Activated CD4-positive, CD25-positive, alpha-beta regulatory T cell treated with anti-CD3 and anti-CD28 coated beads, Interleukin-2, amount 50 U/mL, for 24 hours (primary cell): ENCODE results near the gene PLA2G3.
"Not testable (repeated sequence)": the region's sequence is repeated elsewhere in the genome, so short reads cannot be mapped to it uniquely, and the experiment has no call there.

Source experiments
- ATAC-seq, 2 donors: fragments of 150-1000 bp; cut with Tn5 transposase; one replicate each; pipeline ENCODE4 v1.10.0; 2021; ENCODE audit warnings: mild to moderate bottlenecking in 1 of 2, moderate library complexity in 1 of 2

The PLA2G3 gene

DNA sequence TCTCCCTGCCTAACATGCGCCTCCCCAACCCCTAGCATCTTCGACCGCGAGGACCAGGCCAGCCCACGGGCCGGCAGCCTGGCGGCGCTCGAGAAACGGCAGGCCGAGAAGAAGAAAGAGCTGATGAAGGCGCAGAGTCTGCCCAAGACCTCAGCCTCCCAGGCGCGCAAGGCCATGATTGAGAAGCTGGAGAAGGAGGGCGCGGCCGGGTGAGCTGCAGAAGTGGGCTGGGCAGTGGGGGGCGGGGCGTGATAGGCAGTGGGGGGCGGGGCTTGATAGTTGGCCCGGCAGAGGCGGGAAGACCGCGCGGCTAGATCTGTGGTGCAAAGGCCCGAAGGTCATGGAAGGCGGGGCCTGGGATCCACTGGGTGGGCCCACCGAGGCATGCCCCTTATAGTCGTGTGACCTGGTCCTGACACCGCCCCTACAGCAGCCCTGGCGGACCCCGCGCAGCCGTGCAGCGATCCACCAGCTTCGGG lies 41.6 kb downstream of the PLA2G3 start:
- ATAC-seq = no peak

DNA sequence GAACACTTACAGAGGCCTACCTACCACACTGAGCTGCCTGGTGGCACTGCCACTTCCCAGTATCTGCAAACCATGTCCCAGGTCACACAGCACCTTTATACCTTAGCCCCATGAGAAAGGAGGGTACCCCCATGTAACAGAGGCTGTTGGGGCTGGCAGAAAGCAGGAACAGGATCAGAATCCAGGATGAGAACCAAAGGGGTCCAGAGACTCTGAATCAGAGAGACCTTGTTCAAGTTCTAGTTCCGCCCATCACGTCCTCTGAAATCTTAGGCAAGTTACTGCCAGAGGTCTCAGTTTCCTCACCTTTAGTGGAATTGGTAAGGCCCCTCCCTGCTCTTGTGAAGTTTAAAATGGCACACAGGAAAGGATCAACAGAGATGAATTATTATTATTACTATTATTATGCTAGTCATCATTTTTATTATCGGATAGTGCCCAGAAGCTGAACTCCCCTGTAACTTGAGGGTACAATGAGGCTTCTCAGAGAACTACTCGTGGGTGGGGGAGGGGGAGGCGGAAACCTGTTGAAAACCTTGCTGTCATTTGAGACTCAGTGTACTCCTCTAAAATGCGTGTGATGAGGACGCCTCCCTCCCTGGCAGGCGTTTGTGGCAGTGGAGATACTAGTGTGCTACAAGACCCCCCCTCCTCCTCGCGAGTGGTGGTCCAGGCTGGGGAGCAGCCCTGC lies 42.2 kb downstream of the PLA2G3 start:
- ATAC-seq = no peak

- not testable (repeated sequence) for ATAC-seq
These were observed 42.8 kb downstream of the PLA2G3 start for GRCh38 chr22:31097539-31097938.

GRCh38 chr22:31096657-31097279 lies 43.5 kb downstream of the PLA2G3 start:
- no peak for ATAC-seq

GRCh38 chr22:31095637-31096249 lies 44.6 kb downstream of the PLA2G3 start:
- ATAC-seq = no peak

DNA sequence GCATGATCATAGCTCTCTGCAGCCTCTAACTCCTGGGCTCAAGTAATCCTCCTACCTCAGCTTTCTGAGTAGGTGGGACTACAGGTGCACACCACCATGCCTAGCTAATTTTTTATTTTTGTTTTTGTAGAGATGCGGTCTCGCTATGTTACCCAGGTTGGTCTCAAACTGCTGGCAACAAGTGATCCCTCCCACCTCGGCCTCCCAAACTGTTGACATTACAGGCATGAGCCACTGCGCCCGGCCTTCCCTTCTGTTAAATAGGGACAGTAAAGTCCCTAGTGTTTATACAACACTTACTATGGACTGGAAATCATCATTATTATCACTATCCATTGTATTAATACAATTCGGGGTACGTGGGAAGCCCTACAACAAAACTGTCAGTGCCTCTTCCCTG lies 45.6 kb downstream of the PLA2G3 start:
- ATAC-seq = no peak

DNA sequence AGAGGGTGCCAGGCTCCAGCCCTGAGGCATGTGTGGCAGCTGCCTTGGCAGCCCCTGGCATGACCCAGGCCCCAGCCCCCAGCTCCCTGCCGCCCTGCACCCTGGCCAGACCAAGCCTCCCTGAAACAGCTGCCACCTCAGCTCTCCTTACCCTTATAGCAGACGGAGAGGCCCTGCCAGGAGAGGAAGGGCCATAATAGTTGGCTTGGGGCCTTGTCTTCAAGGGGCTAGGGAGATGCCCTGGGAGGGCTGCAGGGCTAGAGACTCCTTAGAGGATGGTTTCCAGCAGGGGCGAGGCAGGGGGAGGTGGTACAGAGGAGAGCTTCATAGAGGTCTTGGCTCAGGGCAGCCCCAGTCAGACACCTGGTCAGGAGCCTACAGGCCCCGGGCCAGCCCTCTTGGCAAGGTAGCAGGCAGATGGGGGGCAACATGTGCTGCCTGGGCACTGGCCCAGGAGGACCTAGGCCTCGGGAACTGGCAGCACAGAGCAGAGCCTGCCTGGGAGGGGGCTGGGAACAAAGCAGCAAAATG lies 46.2 kb downstream of the PLA2G3 start:
- ATAC-seq = no peak

DNA sequence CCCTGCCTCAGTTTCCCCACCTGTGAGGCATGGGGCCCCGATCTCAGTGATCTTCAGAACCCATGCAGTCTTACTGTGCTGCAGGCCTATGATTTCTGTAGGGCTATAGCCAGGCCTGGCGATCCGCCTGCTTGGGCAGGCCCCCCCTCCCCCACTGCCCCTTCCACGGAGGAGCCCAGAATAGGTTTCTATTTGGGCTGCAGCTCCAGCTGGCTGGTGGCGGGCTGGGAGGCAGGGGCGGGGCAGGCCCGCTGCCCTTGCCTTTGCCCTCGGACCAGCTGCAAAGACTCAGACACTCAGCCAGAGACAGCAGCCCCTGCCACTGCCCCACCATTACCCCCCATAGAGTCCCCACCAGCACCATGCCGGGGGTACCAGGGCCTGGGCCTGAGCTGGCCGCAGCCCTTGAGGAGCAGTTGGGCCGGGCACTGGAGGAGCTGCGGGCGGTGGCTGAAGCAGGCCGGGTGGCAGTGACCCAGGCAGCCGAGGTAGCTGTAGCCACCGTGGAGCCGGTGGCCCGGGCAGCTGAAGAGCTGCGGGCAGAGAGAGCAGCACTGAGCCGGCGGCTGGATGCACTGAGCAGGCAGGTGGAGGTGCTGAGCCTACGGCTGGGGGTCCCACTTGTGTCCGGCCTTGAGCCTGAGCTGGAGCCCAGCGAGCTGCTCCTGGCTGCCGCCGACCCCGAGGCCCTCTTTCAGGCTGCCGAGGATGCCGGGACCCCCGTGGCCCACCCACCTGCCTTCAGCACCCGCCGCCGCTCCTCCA lies 47.0 kb downstream of the PLA2G3 start:
- no peak for ATAC-seq

DNA sequence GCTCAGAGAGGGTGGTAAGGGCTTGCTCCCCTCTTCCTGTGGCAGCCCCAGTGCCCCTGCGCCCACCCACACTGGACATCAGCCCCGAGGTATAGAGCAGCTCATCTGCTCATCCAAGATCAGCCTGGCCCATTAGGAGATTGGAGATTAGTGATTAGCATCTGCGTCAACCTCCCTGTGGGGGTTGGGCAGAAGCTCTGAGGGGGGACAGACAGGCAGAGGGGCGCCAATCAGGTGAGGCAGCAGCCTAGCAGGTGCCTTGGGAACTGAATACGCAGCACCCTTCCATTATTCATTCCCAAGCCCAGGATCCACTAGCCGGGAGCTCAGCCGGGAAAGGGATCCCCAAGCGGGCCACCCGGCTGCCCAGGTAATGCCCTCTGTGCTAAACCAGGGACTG lies 48.1 kb downstream of the PLA2G3 start:
- ATAC-seq = no peak

GRCh38 chr22:31091106-31091975 lies 49.0 kb downstream of the PLA2G3 start:
- no peak for ATAC-seq

DNA sequence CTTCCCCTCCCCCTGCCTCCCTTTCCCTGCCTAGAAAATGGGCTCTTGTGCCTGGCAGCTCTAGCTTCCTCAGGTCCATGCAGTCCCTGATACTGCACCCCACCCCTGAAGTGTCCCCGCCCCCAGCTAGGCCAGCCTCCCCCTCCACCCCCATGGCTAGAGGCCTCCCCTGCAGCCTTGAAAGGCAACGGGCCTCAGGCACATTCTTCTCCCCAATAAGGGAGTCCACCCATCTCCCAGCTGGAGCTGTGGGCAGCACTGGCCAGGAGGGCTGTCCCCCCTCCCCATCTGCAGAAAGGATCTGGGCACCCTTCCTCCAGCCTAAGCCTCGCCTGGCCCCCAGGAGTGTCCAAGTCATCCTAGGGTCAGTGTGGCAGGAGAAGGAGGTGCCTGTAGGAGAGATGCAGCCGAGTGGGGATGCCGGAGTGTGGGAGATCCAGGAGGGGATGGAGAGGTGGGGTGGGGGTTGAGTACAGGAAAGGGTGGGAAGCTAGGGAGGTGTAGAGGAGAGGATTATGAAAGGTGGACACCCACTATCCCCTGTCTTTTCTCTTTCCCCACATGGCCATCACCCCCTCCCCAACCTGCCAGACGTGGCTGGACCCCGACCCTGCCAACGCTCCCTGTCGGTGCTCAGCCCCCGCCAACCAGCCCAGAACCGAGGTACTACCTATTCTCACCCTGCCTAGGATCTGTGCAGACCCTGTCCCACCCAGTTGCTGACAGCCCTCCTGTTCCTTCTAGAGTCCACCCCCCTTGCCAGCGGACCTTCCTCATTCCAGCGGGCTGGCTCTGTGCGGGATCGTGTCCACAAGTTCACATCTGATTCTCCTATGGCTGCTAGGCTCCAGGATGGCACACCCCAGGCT lies 49.9 kb downstream of the PLA2G3 start:
- ATAC-seq = no peak

- ATAC-seq = no peak
These were observed 50.9 kb downstream of the PLA2G3 start for GRCh38 chr22:31089160-31090100.

GRCh38 chr22:31088233-31088986 lies 51.9 kb downstream of the PLA2G3 start:
- no peak for ATAC-seq

GRCh38 chr22:31087744-31088215 lies 52.5 kb downstream of the PLA2G3 start:
- ATAC-seq = no peak

DNA sequence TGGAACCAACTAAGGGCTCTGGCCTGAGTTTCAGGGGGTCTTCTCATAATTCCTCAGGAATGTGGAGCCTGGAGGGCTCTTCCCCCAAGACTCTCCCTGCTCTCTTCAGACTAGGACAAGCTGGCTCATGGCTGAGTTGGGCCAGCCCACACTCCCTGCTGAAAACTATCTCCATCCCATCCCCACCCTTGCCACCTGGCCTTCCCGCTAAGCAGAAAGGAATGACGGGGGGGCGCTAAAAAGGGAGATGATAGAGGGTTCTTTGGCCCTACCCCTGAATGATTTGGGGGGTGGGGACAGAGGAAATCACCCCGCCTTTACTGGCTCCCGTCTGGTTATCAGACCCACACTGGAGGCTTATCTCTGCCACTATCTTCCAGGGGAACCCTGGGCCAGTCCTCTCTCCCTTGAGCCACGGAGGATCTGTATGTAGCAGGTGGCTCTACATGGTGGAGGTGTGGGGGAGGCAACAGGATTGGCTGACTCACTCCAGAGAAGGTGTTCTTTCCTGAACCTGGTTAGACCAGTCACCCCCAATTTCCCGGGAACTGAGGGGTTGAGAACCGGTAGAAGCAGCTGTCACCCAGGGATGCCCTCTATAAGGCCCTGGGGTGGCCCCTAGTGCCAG lies 53.5 kb downstream of the PLA2G3 start:
- no peak for ATAC-seq

DNA sequence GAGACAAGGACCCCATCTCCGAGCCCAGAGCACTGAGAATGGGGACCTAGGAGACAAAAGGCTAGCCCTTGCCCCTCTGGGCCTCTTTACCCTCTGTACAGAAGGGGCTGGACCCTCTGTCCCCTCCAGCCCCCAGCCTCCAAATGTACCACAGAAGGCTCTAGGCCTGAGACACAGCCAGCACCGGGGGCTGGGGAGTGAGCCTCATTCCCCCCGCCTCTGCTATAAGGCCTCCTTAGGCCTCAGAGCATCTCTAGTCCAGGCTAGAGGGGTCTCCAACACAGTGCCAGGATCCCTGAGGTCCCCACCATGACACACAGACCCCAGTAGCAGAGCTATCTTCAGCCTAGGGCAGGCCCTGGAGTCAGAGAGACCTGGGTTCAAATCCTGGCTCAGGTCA lies 54.4 kb downstream of the PLA2G3 start:
- no peak for ATAC-seq

GRCh38 chr22:31085493-31085824 lies 54.8 kb downstream of the PLA2G3 start:
- ATAC-seq = no peak

GRCh38 chr22:31084811-31085492 lies 55.4 kb downstream of the PLA2G3 start:
- peak; percentile 88 to 89 for ATAC-seq
